Duodenal mucosa (tissue), 2 donors: Measurements from ENCODE around the gene IGF2BP3.

Experiments
- H3K27ac ChIP-seq: one replicate; pipeline ENCODE4 v1.7.0; 2013; ENCODE audit warnings: low read depth, low read length
- H3K27me3 ChIP-seq, 2 donors: one replicate each; pipeline ENCODE4 v1.7.0; 2013; ENCODE audit warnings: low read length in 2 of 2, control low read depth in 1 of 2; ENCODE audit not compliant: insufficient read depth in 2 of 2, control insufficient read depth in 1 of 2
- H3K36me3 ChIP-seq, 2 donors: one replicate each; pipeline ENCODE4 v1.7.0; 2013; ENCODE audit warnings: low read length in 2 of 2, control low read depth in 1 of 2; ENCODE audit not compliant: insufficient read depth in 2 of 2, control insufficient read depth in 1 of 2
- H3K4me1 ChIP-seq, 2 donors: one replicate each; pipeline ENCODE4 v1.7.0; 2013; ENCODE audit warnings: low read length in 2 of 2, control low read depth in 1 of 2; ENCODE audit not compliant: insufficient read depth in 2 of 2, control insufficient read depth in 1 of 2
- H3K4me3 ChIP-seq, 2 donors: one replicate each; pipeline ENCODE4 v1.7.0; 2013; ENCODE audit warnings: low read length in 2 of 2, low read depth in 1 of 2
- H3K9ac ChIP-seq, 2 donors: one replicate each; pipeline ENCODE4 v1.7.0; 2013; ENCODE audit warnings: low read length in 2 of 2, low read depth in 1 of 2
- H3K9me3 ChIP-seq, 2 donors: one replicate each; pipeline ENCODE4 v1.7.0; 2013; ENCODE audit warnings: low read length in 2 of 2, control low read depth in 1 of 2; ENCODE audit not compliant: control insufficient read depth in 1 of 2

The IGF2BP3 gene

DNA sequence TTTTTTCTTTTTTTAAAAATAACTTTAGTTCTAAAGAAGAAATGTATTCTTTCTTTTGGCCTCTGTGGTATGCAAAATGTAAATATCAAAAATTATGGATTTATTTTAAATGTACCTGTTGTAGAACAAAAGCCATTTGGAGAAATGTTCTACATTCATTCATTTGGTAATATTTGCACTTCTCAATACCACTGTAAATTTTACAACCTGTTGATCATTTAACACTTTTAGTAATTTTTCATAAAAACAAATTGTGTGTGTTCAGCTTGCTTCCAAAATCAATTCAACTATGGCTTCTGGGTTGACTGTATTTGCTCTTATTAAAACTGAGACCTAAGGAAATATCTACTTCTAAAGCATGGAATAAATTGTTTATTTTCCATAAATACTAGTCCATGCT is 2.3 kb upstream of the IGF2BP3 start:
- H3K27me3 ChIP-seq: peaks cover 81 to 94% of the 10 kb centered on the region in 2 donors
- peaks cover 33 to 35% of the 10 kb centered on the region in 2 donors for H3K4me1 ChIP-seq
- H3K27ac ChIP-seq: no peak overlapping the region
- no peaks in the 10 kb centered on the region for H3K36me3 ChIP-seq
- H3K9ac ChIP-seq: no peak overlapping the region
- H3K4me3 ChIP-seq: no peak overlapping the region
- no peaks in the 10 kb centered on the region for H3K9me3 ChIP-seq

DNA sequence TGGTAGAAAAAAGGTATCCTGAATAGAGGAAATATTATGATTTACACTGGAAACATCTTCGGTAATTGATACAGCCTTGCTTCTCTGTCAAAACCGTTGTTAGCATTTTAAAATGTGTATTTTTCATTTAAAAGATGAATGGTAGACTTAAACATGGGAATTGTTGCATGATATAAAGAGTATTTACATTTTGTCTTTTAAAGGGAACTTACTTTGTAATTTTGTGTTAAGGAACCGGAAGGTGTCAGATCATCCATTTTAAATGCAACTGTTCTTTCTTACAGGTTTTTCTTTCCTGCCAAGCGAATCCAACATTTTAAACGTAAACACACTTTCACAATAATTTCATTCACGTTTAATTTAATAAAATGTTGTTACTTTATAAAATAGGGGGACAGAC is 1.8 kb upstream of the IGF2BP3 start:
- Histone ChIP-seq H3K36me3 (no peaks in the 10 kb centered on the region), H3K9ac (no peak overlapping the region), H3K9me3 (no peaks in the 10 kb centered on the region), H3K4me1 (peaks cover 33 to 35% of the 10 kb centered on the region in 2 donors), H3K27ac (no peak overlapping the region), H3K4me3 (no peak overlapping the region), H3K27me3 (peaks cover 81 to 94% of the 10 kb centered on the region in 2 donors)

DNA sequence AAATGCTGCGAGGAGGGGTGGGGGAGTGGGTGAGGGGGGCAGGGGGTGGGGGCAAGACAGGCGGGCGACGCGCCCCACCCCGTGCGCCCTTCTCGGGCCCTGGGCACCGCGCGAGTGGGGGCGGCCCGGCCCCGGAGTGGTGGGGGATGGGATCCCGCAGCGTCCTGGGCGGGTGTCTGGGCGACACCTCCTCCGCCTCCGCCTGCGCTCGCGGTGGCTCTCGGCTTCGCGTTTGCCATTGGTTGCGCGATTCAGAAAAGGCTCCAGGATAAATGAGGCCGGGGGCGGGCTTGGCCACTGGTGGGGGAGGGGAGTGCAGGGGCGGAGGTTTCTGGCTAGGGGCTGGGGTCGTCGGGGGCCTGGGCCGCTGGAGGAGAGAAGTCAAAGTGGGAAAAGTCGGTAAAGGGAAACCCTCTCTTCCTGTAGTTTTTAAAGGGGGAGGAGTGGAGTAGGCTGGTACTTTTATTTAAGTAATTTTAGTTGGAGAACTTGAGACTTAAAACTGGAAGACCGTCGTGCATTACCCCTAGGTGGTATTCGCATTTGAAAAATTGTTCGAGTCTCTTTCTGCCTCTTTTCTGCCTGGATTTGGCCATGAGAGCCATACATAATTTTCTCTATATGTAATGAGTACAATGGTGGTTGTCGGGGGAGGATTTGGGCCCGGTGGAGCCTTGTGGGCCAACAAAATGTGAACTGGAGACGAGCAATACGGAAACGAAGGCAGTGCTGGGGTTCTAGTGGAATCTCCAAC is 992 bp upstream of the IGF2BP3 start:
- no peaks in the 10 kb centered on the region for H3K9me3 ChIP-seq
- no peaks in the 10 kb centered on the region for H3K36me3 ChIP-seq
- peak overlapping the region in 1 of 2 donors; percentile 43 for H3K4me3 ChIP-seq
- no peak overlapping the region for H3K9ac ChIP-seq
- H3K27me3 ChIP-seq: peaks cover 74 to 94% of the 10 kb centered on the region in 2 donors
- H3K4me1 ChIP-seq: peaks cover 33 to 35% of the 10 kb centered on the region in 2 donors
- H3K27ac ChIP-seq: no peak overlapping the region

DNA sequence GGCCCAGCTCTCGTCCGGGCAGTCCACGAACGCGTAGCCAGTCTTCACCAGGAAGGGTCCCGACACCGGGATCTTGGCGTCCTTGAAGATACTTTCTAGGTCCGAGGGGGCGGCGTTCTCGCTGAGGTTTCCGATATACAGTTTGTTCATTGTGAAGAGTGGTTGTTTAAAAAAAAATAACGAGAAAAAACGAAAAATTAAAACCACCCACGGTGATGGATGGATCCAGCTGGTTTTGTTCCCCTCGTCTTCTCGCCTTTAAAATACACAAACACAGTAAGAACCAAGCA is 385 bp downstream of the IGF2BP3 start:
- Histone ChIP-seq H3K27me3 (peaks cover 76 to 94% of the 10 kb centered on the region in 2 donors), H3K9ac (no peak overlapping the region), H3K4me1 (peaks cover 32 to 35% of the 10 kb centered on the region in 2 donors), H3K27ac (no peak overlapping the region), H3K9me3 (no peaks in the 10 kb centered on the region), H3K36me3 (no peaks in the 10 kb centered on the region), H3K4me3 (no peak overlapping the region)

DNA sequence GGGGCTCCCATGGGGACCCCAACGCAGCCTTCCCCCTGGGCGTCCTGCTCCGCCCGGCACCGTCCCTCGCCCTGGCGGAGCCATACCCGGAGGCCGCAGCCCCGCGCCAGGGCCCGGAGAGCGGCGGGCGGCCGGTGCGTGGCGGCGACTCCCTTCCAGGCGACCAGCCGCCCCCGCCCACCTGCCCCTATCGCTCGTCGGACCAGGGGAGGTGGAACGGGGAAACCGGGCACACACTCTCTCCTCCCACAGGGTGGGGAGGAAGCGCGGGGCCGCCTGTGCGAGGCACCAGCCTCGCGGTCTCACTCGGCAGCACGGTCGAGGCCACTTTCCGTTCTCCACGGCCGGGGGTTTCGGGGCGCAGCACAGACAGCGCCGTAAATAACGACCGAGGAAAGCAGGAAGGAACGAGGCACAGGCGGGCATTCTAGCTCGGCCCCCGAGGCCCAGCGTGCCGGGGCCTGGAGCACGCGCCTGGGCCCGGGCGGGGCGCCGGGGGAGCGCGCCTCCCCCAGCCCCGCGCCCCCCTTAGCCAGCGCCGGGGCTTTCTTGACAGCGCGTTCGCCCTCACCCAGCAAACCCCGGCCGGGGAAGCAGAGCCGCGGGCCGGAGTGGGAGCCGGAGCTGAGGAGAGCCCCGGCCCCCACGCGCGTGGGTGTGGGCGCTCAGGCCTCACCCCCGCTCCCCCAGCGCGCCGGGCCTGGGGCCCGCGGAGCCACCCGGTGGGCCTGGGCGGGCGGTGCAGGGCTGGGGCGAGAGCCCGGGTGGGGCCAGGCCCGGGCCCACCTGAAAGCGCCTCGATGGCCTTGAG is 936 bp downstream of the IGF2BP3 start:
- peaks cover 71 to 91% of the 10 kb centered on the region in 2 donors for H3K27me3 ChIP-seq
- H3K9ac ChIP-seq: no peak overlapping the region
- peak overlapping the region; percentile 43 to 59 for H3K4me3 ChIP-seq
- H3K36me3 ChIP-seq: no peaks in the 10 kb centered on the region
- H3K27ac ChIP-seq: no peak overlapping the region
- peaks cover 27 to 32% of the 10 kb centered on the region in 2 donors for H3K4me1 ChIP-seq
- H3K9me3 ChIP-seq: no peaks in the 10 kb centered on the region

DNA sequence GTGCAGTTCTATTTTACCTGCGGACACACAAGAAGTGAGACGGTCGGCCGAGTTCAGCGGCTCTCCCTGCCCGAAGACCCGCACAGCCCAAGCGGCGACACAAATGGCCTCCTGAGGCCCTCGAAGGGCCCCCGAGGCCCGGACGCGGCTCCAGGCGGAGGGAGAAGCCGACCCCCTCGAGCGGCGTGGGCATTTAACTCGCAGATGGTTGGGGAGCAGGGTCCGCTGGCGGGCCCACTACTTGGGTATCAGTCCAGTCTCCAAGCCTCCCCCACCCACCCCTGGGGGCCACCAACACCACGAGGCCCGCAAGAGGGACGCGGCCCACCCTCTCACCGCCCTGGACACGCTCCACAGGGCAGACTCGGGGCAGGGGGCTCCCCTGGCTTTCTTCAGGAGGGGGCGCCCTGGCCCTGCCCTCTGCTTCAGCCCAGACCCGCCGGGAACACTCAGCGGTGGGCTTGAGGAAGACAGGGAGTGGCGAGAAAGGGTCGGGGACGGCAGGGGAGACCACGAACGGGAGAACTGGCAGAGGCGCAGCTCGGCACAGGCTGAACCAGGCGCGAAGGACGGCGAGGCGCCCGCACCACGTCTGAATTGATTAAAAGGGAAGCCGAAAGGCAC is 1.7 kb downstream of the IGF2BP3 start:
- no peak overlapping the region for H3K27ac ChIP-seq
- no peak overlapping the region for H3K9ac ChIP-seq
- H3K4me1 ChIP-seq: peaks cover 21 to 25% of the 10 kb centered on the region in 2 donors
- H3K4me3 ChIP-seq: peak overlapping the region in 1 of 2 donors; percentile 59
- H3K27me3 ChIP-seq: peaks cover 75 to 89% of the 10 kb centered on the region in 2 donors
- H3K36me3 ChIP-seq: no peaks in the 10 kb centered on the region
- no peaks in the 10 kb centered on the region for H3K9me3 ChIP-seq

DNA sequence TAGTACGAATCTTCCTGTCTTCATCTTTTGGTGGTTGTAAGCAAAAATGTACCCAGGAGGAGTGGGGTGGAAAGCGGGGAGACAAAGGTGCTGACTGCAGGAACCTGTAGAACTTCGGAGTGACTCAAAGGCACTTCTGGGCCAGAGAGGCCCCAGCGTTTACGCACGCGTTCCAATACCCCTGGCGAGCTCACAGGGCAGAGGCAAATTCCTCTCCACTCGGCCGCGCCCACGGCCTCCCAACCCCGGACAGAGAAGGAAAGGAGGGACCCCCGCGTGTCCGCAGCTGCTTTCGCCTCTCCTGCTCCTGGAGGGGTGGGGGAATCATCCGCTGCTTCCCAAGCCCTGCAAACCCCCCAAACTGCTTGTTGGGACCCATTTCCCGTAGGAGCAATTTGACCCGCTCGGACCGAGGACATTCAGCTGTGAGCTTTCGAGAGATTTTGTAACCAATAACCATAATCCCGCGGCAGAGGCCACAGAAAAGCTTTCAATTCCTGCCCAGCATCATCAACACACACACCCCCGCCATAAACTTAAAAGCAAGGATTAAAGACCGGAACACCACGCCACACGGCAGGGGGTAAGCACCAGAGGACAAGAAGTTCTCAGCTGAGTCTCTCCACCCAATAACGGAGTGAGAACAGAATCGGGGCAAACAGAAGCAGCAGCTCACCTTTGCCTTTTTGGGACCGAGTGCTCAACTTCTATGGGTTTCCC is 2.3 kb downstream of the IGF2BP3 start:
- no peaks in the 10 kb centered on the region for H3K9me3 ChIP-seq
- no peak overlapping the region for H3K27ac ChIP-seq
- peaks cover 75 to 89% of the 10 kb centered on the region in 2 donors for H3K27me3 ChIP-seq
- no peaks in the 10 kb centered on the region for H3K36me3 ChIP-seq
- peak overlapping the region in 1 of 2 donors; percentile 6 for H3K4me3 ChIP-seq
- peaks cover 15 to 20% of the 10 kb centered on the region in 2 donors for H3K4me1 ChIP-seq
- no peak overlapping the region for H3K9ac ChIP-seq

DNA sequence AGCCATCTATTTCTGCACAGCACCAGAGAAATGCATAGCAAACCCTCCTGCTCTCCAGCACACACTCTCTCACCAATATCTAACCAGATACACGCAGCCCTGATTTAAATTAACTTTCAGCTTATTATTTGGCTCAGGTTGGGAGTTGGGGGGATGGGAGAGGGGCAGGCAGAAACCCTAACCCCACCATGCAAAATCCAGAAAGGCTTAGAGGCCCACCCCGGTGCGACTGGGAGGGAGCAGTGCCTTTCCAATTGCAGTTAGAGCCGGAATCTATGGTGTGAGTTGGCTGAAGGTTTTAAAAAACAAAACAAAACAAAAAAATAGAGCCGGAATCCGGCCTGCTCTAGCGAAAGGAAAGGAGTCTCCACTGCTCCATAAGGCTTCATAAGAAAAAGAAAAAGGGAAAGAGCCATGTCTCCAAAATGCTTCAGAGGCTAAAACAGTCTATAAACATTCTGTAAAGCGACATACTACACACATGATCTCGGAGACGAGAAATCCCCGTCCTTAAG is 2.9 kb downstream of the IGF2BP3 start:
- Histone ChIP-seq H3K36me3 (no peaks in the 10 kb centered on the region), H3K4me3 (peak overlapping the region in 1 of 2 donors; percentile 6), H3K27me3 (peaks cover 71 to 86% of the 10 kb centered on the region in 2 donors), H3K27ac (no peak overlapping the region), H3K9ac (no peak overlapping the region), H3K9me3 (no peaks in the 10 kb centered on the region), H3K4me1 (peaks cover 15 to 20% of the 10 kb centered on the region in 2 donors)

DNA sequence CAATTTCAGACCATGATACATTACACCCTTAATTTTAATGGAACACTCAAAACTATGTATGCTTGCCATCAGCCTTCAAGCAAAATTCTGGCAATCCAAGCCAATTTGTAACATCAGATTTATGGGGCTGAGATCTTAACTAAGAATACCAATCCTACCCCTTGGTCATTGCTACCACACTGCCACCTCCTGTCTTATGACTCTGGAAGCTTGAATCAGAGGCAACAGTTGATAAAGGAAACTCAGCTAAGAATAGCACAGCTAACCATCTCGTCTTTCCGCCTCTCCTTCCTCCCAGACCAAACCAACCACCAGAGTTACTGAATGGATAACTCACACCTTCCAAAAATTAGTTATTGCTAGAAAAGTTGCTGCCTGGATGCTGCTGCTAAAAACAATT is 7.4 kb downstream of the IGF2BP3 start:
- Histone ChIP-seq H3K36me3 (no peaks in the 10 kb centered on the region), H3K4me3 (no peak overlapping the region), H3K27me3 (peaks cover 51 to 52% of the 10 kb centered on the region in 2 donors), H3K9me3 (no peaks in the 10 kb centered on the region), H3K9ac (no peak overlapping the region), H3K4me1 (peaks cover 0 to under 1% of the 10 kb centered on the region in 2 donors), H3K27ac (no peak overlapping the region)
